ENCODE data around the gene DNAJB12.

The DNAJB12 gene

GRCh38 chr10:72321248-72322029, 33.3 kb downstream of the DNAJB12 start:
- peak overlapping the region; percentile 31 for H3K4me3 ChIP-seq (ENCODE audit: low read depth, low read length)
- no peak for DNase-seq (ENCODE audit: low read depth)
- TF ChIP-seq CTCF (IDR thresholded peaks at IDR 0.05; ENCODE audit: low read depth, low read length, missing control alignments): no peak

GRCh38 chr10:72320676-72321247, 34.0 kb downstream of the DNAJB12 start:
- H3K4me3 ChIP-seq (ENCODE audit: low read depth, low read length): peak overlapping the region; percentile 31
- DNase-seq (ENCODE audit: low read depth): peak; percentile 93
- no peak for TF ChIP-seq CTCF (IDR thresholded peaks at IDR 0.05; ENCODE audit: low read depth, low read length, missing control alignments)

- TF ChIP-seq CTCF (IDR thresholded peaks at IDR 0.05; ENCODE audit: low read depth, low read length, missing control alignments): no peak
- peak overlapping the region; percentile 49 for H3K4me3 ChIP-seq (ENCODE audit: low read depth, low read length)
- peak; percentile 70 for DNase-seq (ENCODE audit: low read depth)
Observed at GRCh38 chr10:72319416-72320254, 35.1 kb downstream of the DNAJB12 start.

- TF ChIP-seq CTCF (IDR thresholded peaks at IDR 0.05; ENCODE audit: low read depth, low read length, missing control alignments): no peak
- DNase-seq (ENCODE audit: low read depth): no peak
- peak overlapping the region; percentile 49 for H3K4me3 ChIP-seq (ENCODE audit: low read depth, low read length)
Observed at GRCh38 chr10:72318418-72319262, 36.1 kb downstream of the DNAJB12 start.

- H3K4me3 ChIP-seq (ENCODE audit: low read depth, low read length): no peak overlapping the region
- no peak for DNase-seq (ENCODE audit: low read depth)
- no peak for TF ChIP-seq CTCF (IDR thresholded peaks at IDR 0.05; ENCODE audit: low read depth, low read length, missing control alignments)
Observed at GRCh38 chr10:72316748-72317435, 37.8 kb downstream of the DNAJB12 start.

- no peak for DNase-seq (ENCODE audit: low read depth)
- no peak overlapping the region for H3K4me3 ChIP-seq (ENCODE audit: low read depth, low read length)
- TF ChIP-seq CTCF (IDR thresholded peaks at IDR 0.05; ENCODE audit: low read depth, low read length, missing control alignments): no peak
Observed at GRCh38 chr10:72316386-72316700, 38.4 kb downstream of the DNAJB12 start.
